Breast epithelium (tissue), 3 donors: ENCODE measurements around the gene SPINK9.

Source experiments
- POLR2AphosphoS5 ChIP-seq, 3 donors: sonication (generic); formaldehyde crosslinking; IDR thresholded peaks; one replicate each; pipeline ENCODE4 v1.6.1; 2017; ENCODE audit warnings: antibody characterized with exemption in 3 of 3
- TF ChIP-seq, protein P1 (sequence below), 3 donors: fragments of 450-650 bp; IDR thresholded peaks; one replicate each; pipeline ENCODE4 v1.5.1; 2016 to 2017; ENCODE audit warnings: antibody characterized with exemption in 3 of 3, mild to moderate bottlenecking in 3 of 3, moderate library complexity in 3 of 3

- TF ChIP-seq, protein P1, sequence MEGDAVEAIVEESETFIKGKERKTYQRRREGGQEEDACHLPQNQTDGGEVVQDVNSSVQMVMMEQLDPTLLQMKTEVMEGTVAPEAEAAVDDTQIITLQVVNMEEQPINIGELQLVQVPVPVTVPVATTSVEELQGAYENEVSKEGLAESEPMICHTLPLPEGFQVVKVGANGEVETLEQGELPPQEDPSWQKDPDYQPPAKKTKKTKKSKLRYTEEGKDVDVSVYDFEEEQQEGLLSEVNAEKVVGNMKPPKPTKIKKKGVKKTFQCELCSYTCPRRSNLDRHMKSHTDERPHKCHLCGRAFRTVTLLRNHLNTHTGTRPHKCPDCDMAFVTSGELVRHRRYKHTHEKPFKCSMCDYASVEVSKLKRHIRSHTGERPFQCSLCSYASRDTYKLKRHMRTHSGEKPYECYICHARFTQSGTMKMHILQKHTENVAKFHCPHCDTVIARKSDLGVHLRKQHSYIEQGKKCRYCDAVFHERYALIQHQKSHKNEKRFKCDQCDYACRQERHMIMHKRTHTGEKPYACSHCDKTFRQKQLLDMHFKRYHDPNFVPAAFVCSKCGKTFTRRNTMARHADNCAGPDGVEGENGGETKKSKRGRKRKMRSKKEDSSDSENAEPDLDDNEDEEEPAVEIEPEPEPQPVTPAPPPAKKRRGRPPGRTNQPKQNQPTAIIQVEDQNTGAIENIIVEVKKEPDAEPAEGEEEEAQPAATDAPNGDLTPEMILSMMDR (IDR thresholded peaks at IDR 0.05), result no peak
- TF ChIP-seq POLR2AphosphoS5 (IDR thresholded peaks at IDR 0.05), result no peak
Measured at GRCh38 chr5:148336704-148337435, 1.5 kb downstream of the SPINK9 start.
